Esophagus squamous epithelium (tissue), 4 donors: ENCODE results near the gene BCL11B.

Experiments
- POLR2A ChIP-seq, 4 donors: fragments of 450-650 bp; IDR thresholded peaks; one replicate each; pipeline ENCODE4 v1.6.1; 2017; ENCODE audit warnings: antibody characterized with exemption in 4 of 4, mild to moderate bottlenecking in 4 of 4, moderate library complexity in 3 of 4
- TF ChIP-seq, protein P1 (sequence below), 6 experiments: fragments of 450-650 bp in 4 of 6; fragments of 200-600 bp in 2 of 6; sonication (generic) in 2 of 6; IDR thresholded peaks; one replicate each; pipeline ENCODE4 v1.5.1; 2016 to 2019; ENCODE audit warnings: antibody characterized with exemption in 6 of 6, mild to moderate bottlenecking in 4 of 6, moderate library complexity in 4 of 6

DNA sequence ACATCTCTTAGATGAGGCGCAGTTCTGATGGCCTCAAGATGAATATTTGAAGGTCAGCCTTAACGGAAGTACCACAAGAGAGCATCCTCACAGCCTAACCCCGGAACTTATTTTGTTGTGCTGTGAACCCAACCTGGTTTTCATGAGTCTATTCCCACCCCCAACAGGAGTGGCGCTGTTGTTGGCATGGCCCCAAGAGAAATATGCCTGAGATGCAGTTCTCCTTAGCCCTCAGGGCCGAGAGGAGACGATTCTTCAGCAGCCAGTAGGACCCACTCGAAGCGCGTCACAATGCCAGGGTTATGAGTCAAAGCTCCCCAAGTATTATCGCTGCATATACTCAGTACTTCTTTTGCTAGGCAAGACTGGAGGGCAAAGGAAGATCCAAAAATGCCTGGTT, 24.5 kb upstream of the BCL11B start:
- TF ChIP-seq, protein P1, sequence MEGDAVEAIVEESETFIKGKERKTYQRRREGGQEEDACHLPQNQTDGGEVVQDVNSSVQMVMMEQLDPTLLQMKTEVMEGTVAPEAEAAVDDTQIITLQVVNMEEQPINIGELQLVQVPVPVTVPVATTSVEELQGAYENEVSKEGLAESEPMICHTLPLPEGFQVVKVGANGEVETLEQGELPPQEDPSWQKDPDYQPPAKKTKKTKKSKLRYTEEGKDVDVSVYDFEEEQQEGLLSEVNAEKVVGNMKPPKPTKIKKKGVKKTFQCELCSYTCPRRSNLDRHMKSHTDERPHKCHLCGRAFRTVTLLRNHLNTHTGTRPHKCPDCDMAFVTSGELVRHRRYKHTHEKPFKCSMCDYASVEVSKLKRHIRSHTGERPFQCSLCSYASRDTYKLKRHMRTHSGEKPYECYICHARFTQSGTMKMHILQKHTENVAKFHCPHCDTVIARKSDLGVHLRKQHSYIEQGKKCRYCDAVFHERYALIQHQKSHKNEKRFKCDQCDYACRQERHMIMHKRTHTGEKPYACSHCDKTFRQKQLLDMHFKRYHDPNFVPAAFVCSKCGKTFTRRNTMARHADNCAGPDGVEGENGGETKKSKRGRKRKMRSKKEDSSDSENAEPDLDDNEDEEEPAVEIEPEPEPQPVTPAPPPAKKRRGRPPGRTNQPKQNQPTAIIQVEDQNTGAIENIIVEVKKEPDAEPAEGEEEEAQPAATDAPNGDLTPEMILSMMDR (IDR thresholded peaks at IDR 0.05), result no peak
- no peak for TF ChIP-seq POLR2A (IDR thresholded peaks at IDR 0.05)
